HG03196 (cell line): ENCODE results near the gene PFDN1.
"Not testable (repeated sequence)": the region's sequence is repeated elsewhere in the genome, so short reads cannot be mapped to it uniquely, and the experiment has no call there.

Experiments
- ATAC-seq: cut with Tn5 transposase; IDR thresholded peaks from one replicate; pipeline ENCODE4 v1.9.1; 2021; ENCODE audit not compliant: unreplicated experiment

Gene PFDN1

DNA sequence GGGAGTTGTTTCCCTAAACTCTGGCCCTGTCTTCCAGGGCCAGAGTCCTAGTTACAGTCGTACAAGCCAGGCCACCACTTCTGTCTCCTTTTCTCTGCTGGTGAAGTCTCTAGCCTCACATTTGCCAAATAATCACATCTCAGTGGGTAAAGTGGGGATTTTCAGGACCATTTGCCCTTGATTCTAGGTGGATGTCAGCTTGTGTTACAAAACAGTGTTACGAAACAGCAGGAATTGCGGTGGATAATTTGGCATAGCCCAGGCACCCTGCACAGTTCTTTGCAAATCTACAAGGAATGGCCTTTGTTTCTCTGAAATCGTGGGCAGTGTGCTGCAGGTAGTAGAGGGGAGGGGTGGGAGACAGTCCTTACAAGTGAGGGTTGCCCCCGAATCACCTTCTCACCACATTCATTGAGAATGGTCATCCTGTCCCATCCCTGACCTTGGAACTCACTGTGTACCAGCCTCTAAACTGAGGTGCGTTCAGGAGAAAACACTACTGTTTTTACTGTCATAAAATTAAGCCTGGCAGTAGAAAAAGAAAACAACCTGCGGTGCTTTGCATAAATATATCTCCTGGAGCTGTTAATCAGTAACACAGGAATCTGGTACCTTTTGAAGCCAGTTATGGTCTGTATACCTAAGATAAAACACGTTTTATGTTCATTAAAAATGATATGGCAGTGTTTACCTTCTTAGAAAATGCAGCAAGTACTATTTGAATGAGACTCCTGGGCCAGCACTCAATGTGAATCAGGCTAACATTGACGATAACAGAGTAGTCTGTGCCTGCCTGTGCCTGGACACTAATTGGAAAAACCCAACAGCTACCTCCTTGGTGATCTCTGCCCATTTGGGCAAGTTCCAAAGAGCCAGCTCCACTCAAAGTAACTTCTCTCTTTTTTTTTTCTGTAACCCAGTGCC, 83.6 kb downstream of the PFDN1 start:
- ATAC-seq: peak; percentile 25

DNA sequence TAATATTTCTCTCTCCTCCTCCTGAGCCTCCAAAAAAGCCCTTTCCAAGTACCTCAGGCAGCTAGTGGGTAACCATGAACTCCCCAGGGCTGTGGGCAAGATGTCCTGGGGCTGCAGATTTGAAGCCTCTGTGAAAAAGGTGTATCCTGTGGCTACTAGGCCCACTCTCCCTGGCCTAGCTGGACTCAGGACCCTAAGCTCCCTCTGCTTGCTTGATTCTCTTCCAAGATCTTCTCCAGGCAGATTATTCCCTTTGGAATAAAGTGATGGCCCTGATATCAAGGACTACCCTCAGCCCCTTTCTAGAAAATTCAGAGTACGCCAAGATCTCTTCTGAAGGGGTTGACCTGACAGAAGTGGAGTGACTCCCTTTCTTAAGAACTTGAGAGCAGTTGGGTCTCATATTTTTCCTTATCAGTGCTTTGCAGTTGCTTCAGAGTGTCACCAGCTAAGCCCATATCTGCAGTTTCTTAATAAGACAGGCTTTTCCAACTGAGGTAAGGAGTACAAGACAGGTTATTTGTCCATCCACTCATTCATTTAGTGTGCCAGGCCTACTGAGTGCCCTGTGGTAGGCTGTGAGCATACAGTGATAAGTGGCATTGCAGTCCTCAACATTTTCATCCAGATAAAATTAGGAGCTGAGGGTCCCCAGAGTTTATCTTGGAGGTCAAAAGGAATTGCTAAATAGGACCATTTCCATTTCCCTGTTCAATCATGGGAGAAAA, 85.4 kb downstream of the PFDN1 start:
- no peak for ATAC-seq

DNA sequence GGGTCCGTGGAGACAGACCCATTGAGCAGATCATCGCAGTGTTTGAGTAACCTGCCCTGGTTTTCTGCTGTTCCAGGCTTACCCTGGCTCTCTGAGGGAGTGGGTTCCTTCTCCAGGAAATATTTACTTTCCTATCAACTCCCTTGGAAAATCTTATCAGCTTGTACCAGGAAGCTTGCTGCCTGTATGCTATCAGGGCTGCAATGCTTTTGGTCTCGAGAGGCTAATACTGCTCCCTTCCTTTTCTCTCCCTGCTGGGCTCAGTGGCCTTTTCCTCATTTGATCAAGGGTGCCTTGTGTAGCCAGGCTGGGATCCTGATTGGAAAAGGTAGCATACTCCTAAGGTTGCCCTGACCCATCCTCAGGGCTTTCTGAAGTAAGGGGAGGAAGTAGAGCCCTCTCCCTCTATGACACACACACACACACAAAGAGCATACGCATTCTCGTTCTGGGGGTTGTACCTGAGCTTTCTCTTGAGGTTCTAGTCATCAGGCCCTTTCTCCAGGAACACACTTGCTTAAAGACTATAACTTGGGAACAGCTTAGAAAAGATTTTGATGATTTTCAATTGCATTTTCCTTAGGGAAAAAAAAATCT, 86.3 kb downstream of the PFDN1 start:
- no peak for ATAC-seq

DNA sequence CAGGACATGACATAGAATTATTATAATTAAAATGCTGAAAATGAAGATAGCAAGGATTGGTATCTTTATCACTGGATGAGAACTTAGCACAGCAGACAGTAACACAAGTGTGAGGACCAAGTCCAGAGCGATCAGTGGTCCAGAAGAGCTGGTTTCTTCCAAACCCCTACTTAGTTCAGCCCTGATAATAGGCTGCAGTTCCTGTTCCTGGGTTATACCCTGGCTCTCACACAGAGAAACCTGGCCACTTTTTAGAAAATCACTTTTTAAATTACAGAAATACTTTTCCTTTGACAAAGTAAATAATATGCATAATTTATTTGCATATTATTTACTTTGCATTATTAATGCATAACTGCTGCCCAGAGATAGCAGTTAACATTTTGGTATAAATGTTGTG, 87.6 kb downstream of the PFDN1 start:
- no peak for ATAC-seq

DNA sequence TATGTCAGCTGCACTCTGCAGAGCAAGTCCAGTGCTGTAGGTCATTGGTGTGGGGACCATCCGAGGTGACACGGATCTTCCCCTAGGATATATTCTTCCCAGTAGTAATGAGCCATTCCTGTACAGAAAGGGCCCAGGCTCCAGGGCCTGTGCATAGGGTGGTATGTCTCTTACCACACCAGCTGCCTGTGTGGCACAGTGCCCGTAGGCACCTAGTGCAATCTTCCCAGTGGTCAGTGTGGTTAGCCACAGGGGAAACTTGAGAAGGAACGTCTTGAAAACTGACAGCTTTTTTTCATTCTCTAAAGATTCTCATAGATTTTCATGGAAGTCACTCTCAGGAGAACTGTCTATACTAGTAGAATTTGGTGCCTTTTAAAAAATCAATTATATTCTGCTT, 88.1 kb downstream of the PFDN1 start:
- no peak for ATAC-seq

DNA sequence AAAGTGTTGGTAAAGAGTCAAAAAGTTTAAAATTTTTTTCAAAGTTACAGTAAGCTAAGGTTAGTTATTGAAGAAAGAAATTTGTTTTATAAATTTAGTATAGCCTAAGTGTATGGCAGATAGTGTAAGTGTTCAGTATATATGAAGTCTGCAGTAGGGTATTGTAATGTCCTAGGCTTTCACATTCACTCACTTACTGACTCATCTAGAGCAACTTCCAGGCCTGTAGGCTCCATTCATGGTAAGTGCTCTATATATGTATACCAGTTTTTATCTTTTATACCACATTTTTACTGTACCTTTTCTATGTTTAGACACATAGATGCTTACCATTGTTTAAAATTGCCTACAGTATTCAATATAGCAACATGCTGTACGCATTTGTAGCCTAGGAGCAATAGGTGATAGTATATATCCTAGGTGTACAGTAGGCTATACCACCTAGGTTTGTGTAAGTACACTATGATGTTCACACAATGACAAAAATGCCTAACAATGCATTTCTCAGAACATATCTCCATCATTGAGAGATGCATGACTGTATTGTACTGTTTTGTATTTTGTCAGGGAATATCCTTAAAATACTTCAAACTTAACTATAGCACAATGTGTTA, 89.4 kb downstream of the PFDN1 start:
- ATAC-seq: no peak

DNA sequence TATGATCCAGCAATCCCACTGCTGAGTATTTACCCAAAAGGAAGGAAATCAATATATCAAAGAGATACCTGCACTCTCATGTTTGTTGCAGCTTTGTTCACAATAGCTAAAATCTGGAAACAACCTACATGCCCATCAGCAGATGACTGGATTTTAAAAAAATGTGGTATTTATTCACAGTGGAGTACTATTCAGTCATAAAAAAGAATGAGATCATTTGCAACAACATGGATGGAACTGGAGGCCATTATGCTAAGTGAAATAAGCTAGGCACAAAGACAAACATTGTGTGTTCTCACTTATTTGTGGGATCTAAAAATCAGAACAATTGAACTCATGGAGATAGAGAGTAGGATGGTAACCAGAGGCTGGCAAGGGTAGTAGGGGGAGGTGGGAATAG, 94.8 kb downstream of the PFDN1 start:
- no peak for ATAC-seq

DNA sequence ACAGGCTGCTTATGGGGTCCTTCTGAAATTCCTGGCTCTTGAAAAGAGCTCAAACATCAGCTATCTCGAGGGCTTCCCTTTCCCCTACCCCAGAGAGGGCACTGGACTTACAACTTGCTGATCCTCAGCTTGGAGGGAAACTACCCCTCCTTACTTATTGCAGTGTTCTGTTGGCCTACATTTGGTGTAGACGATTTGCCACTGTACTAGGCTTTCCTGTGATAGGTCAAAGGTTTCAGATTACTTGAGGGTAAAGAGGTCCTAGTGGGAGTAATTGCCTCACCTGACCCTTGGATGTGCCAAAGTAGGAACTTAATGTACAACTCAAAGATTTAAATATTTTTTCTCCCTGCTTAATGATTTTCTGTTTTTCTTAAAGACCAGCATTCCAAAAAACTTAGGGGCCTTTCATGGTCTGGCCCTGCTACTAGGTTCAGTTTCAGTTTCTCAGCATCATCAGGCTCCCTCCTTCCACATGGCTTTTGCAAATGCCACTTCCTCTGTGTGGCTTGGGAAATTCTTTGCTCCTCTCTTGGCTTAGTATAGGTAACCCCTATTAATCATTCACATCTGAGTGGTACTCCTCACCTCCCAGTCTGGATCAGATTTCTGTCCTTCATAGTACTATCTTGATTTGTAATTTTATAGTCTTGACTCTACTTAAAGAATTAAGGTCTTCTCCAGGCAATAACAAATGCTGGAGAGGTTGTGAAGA, 95.5 kb downstream of the PFDN1 start:
- peak; percentile 70 for ATAC-seq

DNA sequence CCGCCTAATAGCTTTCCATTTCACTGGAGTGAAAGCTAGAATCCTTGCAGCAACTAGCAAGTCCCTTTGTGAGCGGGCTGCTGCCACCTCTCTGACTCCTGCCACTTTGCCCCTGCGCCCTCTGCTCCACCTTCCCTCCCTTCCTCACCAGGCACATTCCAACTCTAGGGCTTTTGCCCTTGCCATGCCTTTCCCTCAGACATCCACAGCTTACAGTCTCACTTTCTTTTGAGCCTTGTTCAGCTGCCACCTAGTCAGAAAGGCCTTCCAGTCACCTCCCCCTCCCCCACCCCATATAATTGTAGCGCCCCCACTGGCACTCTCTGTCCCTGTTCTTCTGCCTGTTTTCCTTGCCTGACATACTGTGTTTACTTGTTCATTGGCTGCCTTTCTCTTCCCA, 96.9 kb downstream of the PFDN1 start:
- no peak for ATAC-seq

DNA sequence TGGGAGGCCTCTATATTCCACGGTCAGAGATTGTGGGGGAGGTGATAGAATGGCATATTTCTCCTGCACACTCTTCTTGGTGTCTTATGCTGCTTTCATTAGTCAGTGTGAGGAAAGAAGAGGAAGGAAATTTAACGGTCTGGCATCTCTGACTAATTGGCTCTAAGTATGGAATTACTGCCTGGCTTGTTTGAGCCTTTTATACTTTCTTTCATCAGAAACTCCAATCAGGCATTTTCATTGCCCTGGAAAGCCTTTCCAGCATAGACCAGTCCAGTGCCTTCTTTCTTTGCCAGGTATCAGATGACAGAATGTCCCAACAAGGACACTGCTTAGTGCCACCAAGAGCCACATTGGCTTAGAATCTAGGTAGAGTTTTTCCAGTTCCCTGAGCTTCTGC, 97.7 kb downstream of the PFDN1 start:
- ATAC-seq: no peak

DNA sequence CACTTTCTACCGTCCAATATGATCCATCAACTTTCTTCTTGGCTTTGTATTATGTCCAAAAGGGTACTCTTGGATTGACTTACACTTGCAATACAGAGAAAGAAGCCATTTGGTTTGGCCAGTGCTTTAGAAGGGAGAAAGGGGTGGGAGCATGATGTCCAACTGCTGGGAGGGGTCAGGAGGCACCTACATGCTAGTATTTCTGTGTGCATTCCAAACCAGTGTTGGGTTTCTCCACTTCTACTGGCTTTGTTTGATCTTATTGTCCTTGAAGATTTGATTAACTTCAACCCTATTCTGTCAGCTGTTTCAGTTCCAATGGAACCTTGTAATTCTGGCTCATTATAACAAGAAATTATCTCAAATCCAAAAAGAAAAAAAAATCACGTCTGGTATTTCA, 100.3 kb downstream of the PFDN1 start:
- ATAC-seq: no peak

DNA sequence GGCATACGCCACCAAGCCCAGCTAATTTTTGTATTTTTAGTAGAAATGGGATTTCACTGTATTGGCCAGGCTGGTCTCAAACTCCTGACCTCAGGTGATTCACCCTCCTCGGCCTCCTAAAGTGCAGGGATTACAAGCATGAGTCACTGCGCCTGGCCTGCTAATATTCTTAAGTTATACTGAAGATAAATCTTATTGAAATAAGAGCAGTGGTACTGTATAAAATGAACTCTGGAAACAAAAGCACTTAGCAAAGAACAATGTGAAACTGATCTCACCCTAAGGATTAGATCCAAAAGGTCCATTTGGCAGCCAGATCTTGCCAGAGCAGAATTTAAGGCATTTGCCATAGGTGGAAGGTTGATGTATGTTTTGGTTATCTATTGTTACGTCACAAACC, 100.8 kb downstream of the PFDN1 start:
- ATAC-seq: no peak

DNA sequence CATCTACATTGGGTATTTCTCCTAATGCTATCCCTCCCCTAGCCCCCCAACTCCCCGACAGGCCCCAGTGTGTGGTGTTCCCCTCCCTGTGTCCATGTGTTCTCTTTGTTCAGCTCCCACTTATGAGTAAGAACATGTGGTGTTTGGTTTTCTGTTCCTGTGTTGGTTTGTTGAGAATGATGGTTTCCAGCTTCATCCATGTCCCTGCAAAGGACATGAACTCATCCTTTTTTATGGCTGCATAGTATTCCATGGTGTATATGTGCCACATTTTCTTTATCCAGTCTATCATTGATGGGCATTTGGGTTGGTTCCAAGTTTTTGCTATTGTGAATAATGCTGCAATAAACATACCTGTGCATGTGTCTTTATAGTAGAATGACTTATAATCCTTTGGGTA, 104.0 kb downstream of the PFDN1 start:
- not testable (repeated sequence) for ATAC-seq

DNA sequence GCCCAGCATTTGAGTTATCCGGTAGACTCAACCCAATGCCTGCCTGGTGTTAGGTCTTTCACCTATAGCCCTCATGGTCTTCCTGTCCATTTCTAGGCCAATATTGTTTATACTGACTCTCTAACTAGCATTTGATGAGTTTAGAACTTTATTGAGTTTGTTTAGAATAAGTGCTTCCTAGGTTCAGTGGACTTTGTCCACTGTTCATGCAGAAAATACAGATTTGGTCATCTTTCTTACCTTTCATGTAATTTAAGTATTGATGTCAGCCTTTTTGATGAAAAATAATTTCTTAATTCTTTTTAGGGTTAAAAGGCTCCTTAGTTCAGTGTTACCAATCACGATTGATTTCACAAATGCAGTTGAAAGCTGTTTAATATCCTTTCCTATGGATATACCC, 105.9 kb downstream of the PFDN1 start:
- no peak for ATAC-seq

DNA sequence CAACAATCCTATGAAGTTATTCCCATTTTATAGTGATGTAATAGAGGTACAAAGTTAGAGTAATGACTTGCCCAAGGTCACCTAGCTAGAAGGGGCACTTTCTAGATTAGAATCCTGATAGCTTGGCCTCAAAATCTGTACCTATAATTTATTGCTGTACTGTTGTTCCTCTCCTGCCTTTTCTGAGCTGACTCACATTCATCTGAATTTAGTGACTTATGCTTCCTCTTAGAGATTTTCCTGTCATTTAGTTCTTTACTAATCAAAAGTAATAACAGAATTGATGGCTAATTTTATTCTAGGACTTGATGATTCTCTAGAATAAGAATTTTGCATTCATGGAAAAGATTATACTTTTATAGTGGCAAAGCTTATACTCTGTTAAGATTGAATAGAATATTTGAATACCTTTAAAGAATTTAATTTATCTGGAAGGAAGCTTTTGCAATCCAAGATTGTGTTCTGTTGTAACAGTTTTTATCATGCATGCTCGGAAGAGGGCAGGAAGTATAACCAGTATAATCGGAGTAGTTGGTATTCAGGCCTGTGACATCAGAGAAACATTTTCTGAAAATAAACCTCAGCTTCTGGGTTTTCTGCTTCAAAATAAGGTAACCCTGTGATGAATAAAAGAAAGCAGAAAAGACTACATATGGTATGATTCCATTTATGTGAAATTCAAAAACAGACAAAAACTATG, 106.6 kb downstream of the PFDN1 start:
- no peak for ATAC-seq
